Hepatocyte (in vitro differentiated cells): ENCODE results near the gene CSRP3.

Experiments used
- EZH2 ChIP-seq: fragments of 200-600 bp; sonication (generic); IDR thresholded peaks from 2 replicates; pipeline ENCODE4 v1.6.1; 2016; ENCODE audit warnings: antibody characterized with exemption, mild to moderate bottlenecking, borderline replicate concordance
- TF ChIP-seq, protein P1 (sequence below): fragments of 200-600 bp; sonication (generic); IDR thresholded peaks from 2 replicates; pipeline ENCODE4 v1.5.1; 2016; ENCODE audit warnings: antibody characterized with exemption, mild to moderate bottlenecking; ENCODE audit not compliant: poor library complexity

DNA sequence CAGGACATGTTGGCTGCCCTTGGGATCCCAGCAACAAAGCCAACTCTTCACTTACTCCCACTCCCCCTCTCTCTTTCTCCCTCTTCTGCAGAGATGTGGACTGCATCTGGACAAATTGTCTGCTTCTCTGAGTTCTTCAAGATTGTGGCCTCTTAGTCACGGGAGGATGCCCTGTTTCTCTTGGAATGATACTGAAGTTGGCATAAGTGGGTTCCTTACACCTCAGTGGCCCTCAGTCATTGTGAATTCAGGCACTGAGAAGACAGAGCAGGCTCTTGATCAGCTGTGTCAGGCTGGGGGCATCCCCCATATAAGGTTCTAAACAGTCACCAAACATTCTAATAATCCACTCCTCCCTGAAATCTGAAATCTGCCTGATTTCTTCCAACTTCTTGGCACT, 45.0 kb upstream of the CSRP3 start:
- no peak for TF ChIP-seq EZH2
- TF ChIP-seq, protein P1, sequence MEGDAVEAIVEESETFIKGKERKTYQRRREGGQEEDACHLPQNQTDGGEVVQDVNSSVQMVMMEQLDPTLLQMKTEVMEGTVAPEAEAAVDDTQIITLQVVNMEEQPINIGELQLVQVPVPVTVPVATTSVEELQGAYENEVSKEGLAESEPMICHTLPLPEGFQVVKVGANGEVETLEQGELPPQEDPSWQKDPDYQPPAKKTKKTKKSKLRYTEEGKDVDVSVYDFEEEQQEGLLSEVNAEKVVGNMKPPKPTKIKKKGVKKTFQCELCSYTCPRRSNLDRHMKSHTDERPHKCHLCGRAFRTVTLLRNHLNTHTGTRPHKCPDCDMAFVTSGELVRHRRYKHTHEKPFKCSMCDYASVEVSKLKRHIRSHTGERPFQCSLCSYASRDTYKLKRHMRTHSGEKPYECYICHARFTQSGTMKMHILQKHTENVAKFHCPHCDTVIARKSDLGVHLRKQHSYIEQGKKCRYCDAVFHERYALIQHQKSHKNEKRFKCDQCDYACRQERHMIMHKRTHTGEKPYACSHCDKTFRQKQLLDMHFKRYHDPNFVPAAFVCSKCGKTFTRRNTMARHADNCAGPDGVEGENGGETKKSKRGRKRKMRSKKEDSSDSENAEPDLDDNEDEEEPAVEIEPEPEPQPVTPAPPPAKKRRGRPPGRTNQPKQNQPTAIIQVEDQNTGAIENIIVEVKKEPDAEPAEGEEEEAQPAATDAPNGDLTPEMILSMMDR: no peak
